Lower lobe of right lung (tissue), 2 donors: ENCODE measurements around the gene NSUN7. TPM values are rescaled to one million over a fixed set of nuclear protein-coding genes. Genes with fewer than 3 reads are reported as not detected.

Source experiments
- ATAC-seq, 2 donors: fragments of 200-7000 bp; cut with Tn5 transposase; one replicate each; pipeline ENCODE4 v1.9.1; 2020 to 2022; ENCODE audit warnings: mild to moderate bottlenecking in 2 of 2, moderate library complexity in 2 of 2
- DNase-seq: peaks from one replicate; pipeline ENCODE4 v3.0.0-alpha.2; 2020
- H3K27ac ChIP-seq: fragments of 200-600 bp; one replicate; pipeline ENCODE4 v1.8.0; 2022
- H3K27me3 ChIP-seq: fragments of 200-600 bp; one replicate; pipeline ENCODE4 v1.8.0; 2022; ENCODE audit warnings: low read depth
- H3K36me3 ChIP-seq: fragments of 200-600 bp; one replicate; pipeline ENCODE4 v1.8.0; 2022; ENCODE audit warnings: mild to moderate bottlenecking
- H3K4me1 ChIP-seq: fragments of 200-600 bp; one replicate; pipeline ENCODE4 v1.8.0; 2022
- H3K4me3 ChIP-seq: fragments of 200-600 bp; one replicate; pipeline ENCODE4 v1.8.0; 2022; ENCODE audit warnings: mild to moderate bottlenecking
- H3K9me3 ChIP-seq: fragments of 200-600 bp; one replicate; pipeline ENCODE4 v1.8.0; 2022
- intact Hi-C: fragments of 100-400 bp; cut with DNase I; formaldehyde crosslinking; loops from one replicate; pipeline ENCODE4 v1.11.0; 2022
- total RNA-seq: library from RNA; stranded (reverse); fragmentation: NEBNext Ultra II Directional; extraction: Animal tissue kit (Norgen Biotek cat#: 25700); gene quantifications from one replicate; pipeline ENCODE4 v1.2.1, GENCODE V29; 2021
- TF ChIP-seq, protein P1 (sequence below): fragments of 200-600 bp; IDR thresholded peaks from one replicate; pipeline ENCODE4 v1.8.0; 2022; ENCODE audit warnings: antibody characterized with exemption, mild to moderate bottlenecking
- donor health status: DM: no; HTN: yes; CAD: no; lungs with severe emphysema.

The NSUN7 gene
- total RNA-seq, 1 donor from 2014 or later = 9.2 TPM

- Histone ChIP-seq H3K9me3 (no peaks in the 10 kb centered on the region), H3K27ac (no peak overlapping the region), H3K4me1 (no peaks in the 10 kb centered on the region), H3K4me3 (no peak overlapping the region), H3K27me3 (no peaks in the 10 kb centered on the region), H3K36me3 (no peaks in the 10 kb centered on the region)
- ATAC-seq (no peak), DNase-seq (no peak)
- TF ChIP-seq, protein P1, sequence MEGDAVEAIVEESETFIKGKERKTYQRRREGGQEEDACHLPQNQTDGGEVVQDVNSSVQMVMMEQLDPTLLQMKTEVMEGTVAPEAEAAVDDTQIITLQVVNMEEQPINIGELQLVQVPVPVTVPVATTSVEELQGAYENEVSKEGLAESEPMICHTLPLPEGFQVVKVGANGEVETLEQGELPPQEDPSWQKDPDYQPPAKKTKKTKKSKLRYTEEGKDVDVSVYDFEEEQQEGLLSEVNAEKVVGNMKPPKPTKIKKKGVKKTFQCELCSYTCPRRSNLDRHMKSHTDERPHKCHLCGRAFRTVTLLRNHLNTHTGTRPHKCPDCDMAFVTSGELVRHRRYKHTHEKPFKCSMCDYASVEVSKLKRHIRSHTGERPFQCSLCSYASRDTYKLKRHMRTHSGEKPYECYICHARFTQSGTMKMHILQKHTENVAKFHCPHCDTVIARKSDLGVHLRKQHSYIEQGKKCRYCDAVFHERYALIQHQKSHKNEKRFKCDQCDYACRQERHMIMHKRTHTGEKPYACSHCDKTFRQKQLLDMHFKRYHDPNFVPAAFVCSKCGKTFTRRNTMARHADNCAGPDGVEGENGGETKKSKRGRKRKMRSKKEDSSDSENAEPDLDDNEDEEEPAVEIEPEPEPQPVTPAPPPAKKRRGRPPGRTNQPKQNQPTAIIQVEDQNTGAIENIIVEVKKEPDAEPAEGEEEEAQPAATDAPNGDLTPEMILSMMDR = no peak
- intact Hi-C loops = no loop called here
Measured at GRCh38 chr4:40800064-40800463, 50.3 kb downstream of the NSUN7 start.

- Histone ChIP-seq H3K27me3 (no peaks in the 10 kb centered on the region), H3K9me3 (no peaks in the 10 kb centered on the region), H3K36me3 (no peaks in the 10 kb centered on the region), H3K27ac (no peak overlapping the region), H3K4me3 (no peak overlapping the region), H3K4me1 (peaks cover 8% of the 10 kb centered on the region)
- ATAC-seq (no peak), DNase-seq (no peak)
- intact Hi-C loops = no loop called here
- TF ChIP-seq, protein P1 = no peak
Measured at GRCh38 chr4:40804598-40804997, 54.8 kb downstream of the NSUN7 start.

DNA sequence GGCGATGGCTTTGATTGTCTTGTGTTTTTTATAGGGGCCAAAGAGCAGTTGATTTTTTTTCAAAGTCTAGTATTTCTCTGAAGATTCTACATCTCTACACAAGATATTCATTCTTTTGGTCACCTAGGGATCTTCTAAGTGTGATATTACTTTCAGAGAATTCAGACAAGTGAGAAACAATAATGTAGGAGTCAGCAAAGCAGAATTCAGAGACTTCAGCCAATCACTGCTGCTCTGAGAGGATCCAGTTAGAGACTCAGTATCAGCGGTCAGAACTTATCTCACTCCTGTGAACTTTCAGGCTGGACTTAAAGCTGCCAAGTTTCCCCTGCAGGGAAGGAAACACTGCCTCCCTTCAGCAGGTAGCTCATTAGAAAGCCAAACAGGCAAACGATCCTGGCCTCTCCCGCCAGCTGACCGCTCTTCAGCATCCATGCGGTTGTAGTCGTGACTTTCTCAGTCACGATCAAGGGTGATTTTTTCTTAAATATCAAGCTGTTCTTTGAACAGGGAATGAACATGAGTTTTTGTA, 59.2 kb downstream of the NSUN7 start:
- Histone ChIP-seq H3K4me1 (peaks cover 8% of the 10 kb centered on the region), H3K27me3 (no peaks in the 10 kb centered on the region), H3K27ac (no peak overlapping the region), H3K36me3 (peaks cover 7% of the 10 kb centered on the region), H3K4me3 (no peak overlapping the region), H3K9me3 (no peaks in the 10 kb centered on the region)
- TF ChIP-seq, protein P1 = no peak
- ATAC-seq (no peak), DNase-seq (no peak)
- intact Hi-C loops = no loop called here

DNA sequence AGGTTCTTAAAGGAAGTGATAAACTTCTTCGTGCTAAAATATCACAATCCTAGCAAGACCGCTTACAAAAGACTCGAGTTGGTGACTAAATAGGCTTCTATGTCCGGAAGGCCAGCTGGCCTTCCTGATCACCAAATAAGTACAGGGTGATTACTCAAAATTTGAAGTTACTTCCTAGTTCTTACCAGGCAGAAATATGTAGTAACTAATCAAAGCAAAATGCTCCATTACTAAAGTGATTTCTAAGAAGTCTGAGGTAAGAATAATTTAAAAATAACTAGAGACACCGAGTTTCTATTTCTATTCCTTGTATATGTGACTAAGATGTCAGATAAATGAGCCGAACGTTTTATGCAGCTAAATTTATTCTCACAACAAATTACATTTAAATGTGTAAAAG, 62.2 kb downstream of the NSUN7 start:
- Histone ChIP-seq H3K9me3 (no peaks in the 10 kb centered on the region), H3K27ac (peak overlapping the region; percentile 59), H3K4me3 (no peak overlapping the region), H3K27me3 (no peaks in the 10 kb centered on the region), H3K4me1 (peaks cover 3% of the 10 kb centered on the region), H3K36me3 (peaks cover 34% of the 10 kb centered on the region)
- DNase-seq = no peak
- intact Hi-C loops = no loop called here
- TF ChIP-seq, protein P1 = no peak
- ATAC-seq = peak; percentile 75 to 80

DNA sequence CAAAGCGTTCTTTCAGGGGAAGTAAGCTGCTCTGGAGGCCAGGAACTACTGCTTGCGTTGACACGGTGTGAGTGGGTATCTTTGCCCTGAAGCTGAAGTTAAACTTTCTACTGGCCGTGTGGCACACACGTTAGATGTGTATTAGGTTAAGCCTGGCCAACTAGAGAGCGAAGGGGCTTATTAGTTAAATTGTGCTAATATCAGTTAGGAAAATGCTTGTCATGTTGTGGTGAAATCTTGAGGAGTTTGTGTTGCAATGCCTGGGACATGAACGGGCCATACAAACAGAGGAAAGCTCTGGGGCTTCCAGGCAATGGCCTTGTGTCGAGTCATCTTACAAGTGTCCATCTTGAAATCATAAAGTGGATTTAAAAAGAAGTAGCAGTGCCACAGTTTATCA, 62.6 kb downstream of the NSUN7 start:
- DNase-seq (peak; percentile 62), ATAC-seq (peak; percentile 73 to 78)
- Histone ChIP-seq H3K9me3 (no peaks in the 10 kb centered on the region), H3K4me3 (no peak overlapping the region), H3K36me3 (peaks cover 39% of the 10 kb centered on the region), H3K4me1 (no peaks in the 10 kb centered on the region), H3K27ac (peak overlapping the region; percentile 59), H3K27me3 (no peaks in the 10 kb centered on the region)
- intact Hi-C loops = no loop called here
- TF ChIP-seq, protein P1 = no peak
